HepG2 (cell line): ENCODE results near the gene ANG. TPM values are rescaled to one million over a fixed set of nuclear protein-coding genes. Genes with fewer than 3 reads are reported as not detected.

Experiments
- AGO2 ChIP-seq: fragments of 200-400 bp; formaldehyde crosslinking; optimal IDR thresholded peaks from 2 replicates; pipeline ENCODE3; 2017; ENCODE audit warnings: mild to moderate bottlenecking, low read depth, low read length, moderate library complexity
- ASH2L ChIP-seq: fragments of 300-600, 200-600 bp; sonication (generic); IDR thresholded peaks from 2 replicates; pipeline ENCODE4 v1.7.0; 2017; ENCODE audit warnings: low read depth, mild to moderate bottlenecking, moderate library complexity, mixed read lengths, low read length; ENCODE audit not compliant: insufficient read length
- HOXD1 ChIP-seq: sonication (generic); formaldehyde crosslinking; IDR thresholded peaks from 2 replicates; pipeline ENCODE4 v1.5.0; 2020; ENCODE audit warnings: missing genetic modification reagents
- JUN ChIP-seq: sonication (generic); formaldehyde crosslinking; IDR thresholded peaks from 2 replicates; pipeline ENCODE4 v1.4.0; 2020; ENCODE audit warnings: mild to moderate bottlenecking, missing genetic modification reagents
- KLF9 ChIP-seq: IDR thresholded peaks from 2 replicates; pipeline ENCODE4 v1.6.1; 2016; ENCODE audit warnings: low read depth
- MED8 ChIP-seq: sonication (generic); formaldehyde crosslinking; IDR thresholded peaks from 2 replicates; pipeline ENCODE4 v1.8.1; 2023; ENCODE audit warnings: mild to moderate bottlenecking, missing genetic modification reagents; ENCODE audit not compliant: insufficient replicate concordance
- MTA1 ChIP-seq: sonication (generic); formaldehyde crosslinking; IDR thresholded peaks from 2 replicates; pipeline ENCODE4 v1.4.0; 2020; ENCODE audit warnings: missing genetic modification reagents, mild to moderate bottlenecking, borderline replicate concordance
- SP5 ChIP-seq: IDR thresholded peaks from 2 replicates; pipeline ENCODE4 v1.6.1; 2016; ENCODE audit warnings: low read depth, borderline replicate concordance
- ZBED4 ChIP-seq: sonication (generic); formaldehyde crosslinking; IDR thresholded peaks from 2 replicates; pipeline ENCODE4 v1.4.0; 2020; ENCODE audit warnings: missing genetic modification reagents, borderline replicate concordance
- ZBTB33 ChIP-seq: sonication (generic); formaldehyde crosslinking; IDR thresholded peaks from 2 replicates; pipeline ENCODE4 v1.4.0; 2020; ENCODE audit warnings: missing genetic modification reagents
- ZNF251 ChIP-seq: sonication (generic); formaldehyde crosslinking; IDR thresholded peaks from 2 replicates; pipeline ENCODE4 v1.9.0; 2021; ENCODE audit warnings: mild to moderate bottlenecking, missing genetic modification reagents
- ZNF33A ChIP-seq: sonication (generic); formaldehyde crosslinking; IDR thresholded peaks from 2 replicates; pipeline ENCODE4 v1.5.1; 2020; ENCODE audit warnings: missing genetic modification reagents, mild to moderate bottlenecking, moderate library complexity, borderline replicate concordance
- ZNF432 ChIP-seq: sonication (generic); formaldehyde crosslinking; IDR thresholded peaks from 2 replicates; pipeline ENCODE4 v1.5.0; 2020; ENCODE audit warnings: missing genetic modification reagents, mild to moderate bottlenecking, borderline replicate concordance
- ZNF724P ChIP-seq: sonication (generic); formaldehyde crosslinking; IDR thresholded peaks from 2 replicates; pipeline ENCODE4 v1.8.0; 2022; ENCODE audit warnings: missing genetic modification reagents, borderline replicate concordance
- ZNF800 ChIP-seq: sonication (generic); formaldehyde crosslinking; IDR thresholded peaks from 2 replicates; pipeline ENCODE4 v1.4.0; 2020; ENCODE audit warnings: missing genetic modification reagents
- ZNF883 ChIP-seq: sonication (generic); formaldehyde crosslinking; IDR thresholded peaks from 2 replicates; pipeline ENCODE4 v1.5.1; 2020; ENCODE audit warnings: mild to moderate bottlenecking, missing genetic modification reagents; ENCODE audit errors: not compliant biosample characterization
- polyA plus RNA-seq, 8 experiments: library from polyadenylated mRNA; depleted of rRNA in 3 of 8; stranded (reverse) in 7 of 8; unstranded in 1 of 8; fragments of >200 nt; fragmentation: Illumina TruSeq in 4 of 8; extraction: Trizol in 4 of 8; gene quantifications; 2 replicates each; pipeline versions ENCODE4 v1.2.1 to v1.2.3, GENCODE V29; 2011 to 2016; ENCODE audit warnings: low read depth in 4 of 8, missing spikeins in 1 of 8, mixed read lengths in 1 of 8; ENCODE audit not compliant: insufficient read depth in 1 of 8
- total RNA-seq, 5 experiments: library from RNA; depleted of rRNA; stranded (reverse); fragments of >200 nt; fragmentation: Illumina TruSeq; extraction: Trizol; gene quantifications; 2 replicates each; pipeline ENCODE4 v1.2.3, GENCODE V29; 2016; ENCODE audit warnings: low read depth in 1 of 5
- TF ChIP-seq, protein P1 (sequence below), 2 experiments: fragments of 450-650 bp in 1 of 2; sonication (generic) in 1 of 2; formaldehyde crosslinking; IDR thresholded peaks; 2 replicates each; pipeline versions ENCODE4 v1.5.0 to v1.8.0; 2020 to 2022; ENCODE audit warnings: mild to moderate bottlenecking in 1 of 2, missing genetic modification reagents in 1 of 2
- TF ChIP-seq, protein P2 (sequence below): sonication (generic); formaldehyde crosslinking; IDR thresholded peaks from 2 replicates; pipeline ENCODE4 v1.4.0; 2020; ENCODE audit warnings: missing genetic modification reagents, borderline replicate concordance

Gene ANG
- total and polyA plus RNA-seq, 2 of the 13 experiments (the other 11 are each of a cell fraction or from before 2014, with no cell fraction given) = 83.6 to 401 TPM

DNA sequence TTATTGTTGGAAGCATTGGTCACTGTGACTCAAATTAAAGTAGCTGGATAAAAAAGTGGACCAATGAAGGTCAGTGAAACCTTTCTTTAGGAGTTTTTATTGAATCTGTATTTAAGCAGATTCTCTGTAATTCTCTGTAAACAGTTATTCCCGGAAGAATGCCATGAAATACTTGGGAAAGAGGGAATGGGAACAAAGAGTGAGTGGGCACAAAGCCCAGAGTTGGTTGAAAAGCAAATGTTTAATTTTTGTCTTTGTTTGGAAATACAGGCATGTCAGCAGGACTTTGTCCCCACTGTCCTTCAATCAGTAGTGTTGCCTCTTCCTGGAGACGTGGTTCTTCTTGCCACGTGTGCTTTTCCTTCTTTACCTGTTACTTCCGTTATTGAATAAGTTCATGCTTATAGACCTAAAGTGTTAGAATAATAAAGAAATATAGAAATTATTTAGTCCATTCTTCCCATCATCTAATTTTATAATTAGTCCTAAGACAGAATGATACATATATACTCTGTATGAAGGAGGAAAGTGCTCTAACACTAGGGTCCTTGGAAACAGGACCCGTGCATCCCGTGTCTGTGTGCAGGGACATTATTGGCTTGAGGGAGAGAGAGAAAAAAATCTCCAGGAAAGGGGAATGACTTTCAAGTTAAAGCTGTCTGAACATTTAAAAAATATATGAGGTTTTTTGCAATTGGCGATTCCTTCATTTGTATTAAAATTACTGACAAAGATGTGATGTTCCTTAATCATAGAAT lies 2.0 kb upstream of the ANG start (continued):
- TF ChIP-seq ZBTB33 (CRISPR knock-in tag) (peak; percentile 58; the same call in 1 of the 2 replicates), MTA1 (CRISPR knock-in tag) (no peak), ZNF33A (0 out of 2 replicates have a peak, but pooled peaks have one; percentile 55), HOXD1 (CRISPR knock-in tag) (peak; percentile 75; the same call in 1 of the 2 replicates), ASH2L (peak; percentile 81), ZNF883 (no peak), MED8 (CRISPR knock-in tag) (peak; percentile 63), ZNF432 (no peak), ZNF251 (CRISPR knock-in tag) (no peak), AGO2 (no peak), ZNF724P (no peak), JUN (peak; percentile 75; the same call in 1 of the 2 replicates), ZBED4 (CRISPR knock-in tag) (no peak), KLF9 (no peak), SP5 (peak; percentile 61), ZNF800 (0 out of 2 replicates have a peak, but pooled peaks have one; percentile 42)
- TF ChIP-seq, protein P1, sequence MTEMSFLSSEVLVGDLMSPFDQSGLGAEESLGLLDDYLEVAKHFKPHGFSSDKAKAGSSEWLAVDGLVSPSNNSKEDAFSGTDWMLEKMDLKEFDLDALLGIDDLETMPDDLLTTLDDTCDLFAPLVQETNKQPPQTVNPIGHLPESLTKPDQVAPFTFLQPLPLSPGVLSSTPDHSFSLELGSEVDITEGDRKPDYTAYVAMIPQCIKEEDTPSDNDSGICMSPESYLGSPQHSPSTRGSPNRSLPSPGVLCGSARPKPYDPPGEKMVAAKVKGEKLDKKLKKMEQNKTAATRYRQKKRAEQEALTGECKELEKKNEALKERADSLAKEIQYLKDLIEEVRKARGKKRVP (CRISPR knock-in tag; IDR thresholded peaks at IDR 0.05) = peak in 1 of 2 experiments; percentile 90; a peak in 2 of 4 replicates
- TF ChIP-seq, protein P2, sequence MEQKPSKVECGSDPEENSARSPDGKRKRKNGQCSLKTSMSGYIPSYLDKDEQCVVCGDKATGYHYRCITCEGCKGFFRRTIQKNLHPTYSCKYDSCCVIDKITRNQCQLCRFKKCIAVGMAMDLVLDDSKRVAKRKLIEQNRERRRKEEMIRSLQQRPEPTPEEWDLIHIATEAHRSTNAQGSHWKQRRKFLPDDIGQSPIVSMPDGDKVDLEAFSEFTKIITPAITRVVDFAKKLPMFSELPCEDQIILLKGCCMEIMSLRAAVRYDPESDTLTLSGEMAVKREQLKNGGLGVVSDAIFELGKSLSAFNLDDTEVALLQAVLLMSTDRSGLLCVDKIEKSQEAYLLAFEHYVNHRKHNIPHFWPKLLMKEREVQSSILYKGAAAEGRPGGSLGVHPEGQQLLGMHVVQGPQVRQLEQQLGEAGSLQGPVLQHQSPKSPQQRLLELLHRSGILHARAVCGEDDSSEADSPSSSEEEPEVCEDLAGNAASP = peak; percentile 88
